Measurements from ENCODE around the gene PRKD2. TPM values are rescaled to one million over a fixed set of nuclear protein-coding genes. Genes with fewer than 3 reads are reported as not detected.

PRKD2 gene
- polyA plus RNA-seq, 3 donors = 6.5 to 46.9 (median 8.1) TPM

DNA sequence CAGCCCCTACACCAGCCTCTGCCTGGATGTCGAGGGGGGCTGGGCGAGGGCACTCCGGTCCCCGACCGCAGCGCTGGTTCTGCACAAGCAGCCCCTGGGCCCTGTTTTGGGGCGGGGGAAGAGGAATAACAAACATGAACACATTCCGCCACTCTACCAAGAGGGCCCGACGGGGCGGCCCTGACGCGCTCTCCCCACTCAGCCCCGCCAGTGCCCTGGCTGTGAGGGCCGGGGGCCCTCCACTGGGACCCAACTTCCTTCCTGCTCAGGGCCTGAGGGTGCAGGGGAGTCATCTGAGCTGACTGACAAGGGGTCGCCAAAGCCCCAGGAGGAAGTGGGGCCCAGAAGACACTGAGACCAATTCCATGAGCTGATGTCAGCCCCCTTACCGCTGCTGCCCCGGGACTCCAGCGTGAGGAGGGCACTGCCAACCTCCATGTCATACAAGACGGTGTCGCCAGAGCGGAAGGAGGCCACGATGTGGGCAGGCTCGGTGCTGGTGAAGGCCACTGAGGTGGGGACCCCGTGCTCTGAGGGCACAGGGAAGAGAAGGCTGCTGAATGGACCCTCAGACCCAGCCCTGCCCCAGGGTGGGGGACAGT, 5.6 kb upstream of the PRKD2 start:
- 25% methylated on average over 14 of the region's 25 CpGs for WGBS (ENCODE audit: insufficient coverage)
- TF ChIP-seq, protein P1, sequence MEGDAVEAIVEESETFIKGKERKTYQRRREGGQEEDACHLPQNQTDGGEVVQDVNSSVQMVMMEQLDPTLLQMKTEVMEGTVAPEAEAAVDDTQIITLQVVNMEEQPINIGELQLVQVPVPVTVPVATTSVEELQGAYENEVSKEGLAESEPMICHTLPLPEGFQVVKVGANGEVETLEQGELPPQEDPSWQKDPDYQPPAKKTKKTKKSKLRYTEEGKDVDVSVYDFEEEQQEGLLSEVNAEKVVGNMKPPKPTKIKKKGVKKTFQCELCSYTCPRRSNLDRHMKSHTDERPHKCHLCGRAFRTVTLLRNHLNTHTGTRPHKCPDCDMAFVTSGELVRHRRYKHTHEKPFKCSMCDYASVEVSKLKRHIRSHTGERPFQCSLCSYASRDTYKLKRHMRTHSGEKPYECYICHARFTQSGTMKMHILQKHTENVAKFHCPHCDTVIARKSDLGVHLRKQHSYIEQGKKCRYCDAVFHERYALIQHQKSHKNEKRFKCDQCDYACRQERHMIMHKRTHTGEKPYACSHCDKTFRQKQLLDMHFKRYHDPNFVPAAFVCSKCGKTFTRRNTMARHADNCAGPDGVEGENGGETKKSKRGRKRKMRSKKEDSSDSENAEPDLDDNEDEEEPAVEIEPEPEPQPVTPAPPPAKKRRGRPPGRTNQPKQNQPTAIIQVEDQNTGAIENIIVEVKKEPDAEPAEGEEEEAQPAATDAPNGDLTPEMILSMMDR (IDR thresholded peaks at IDR 0.05) = no peak
- peaks cover 4% of the 10 kb centered on the region for H3K79me2 ChIP-seq (ENCODE audit: insufficient read depth, low read length)
- Mint-ChIP-seq H3K4me3 (no peak overlapping the region), H3K4me1 (peaks cover 37% of the 10 kb centered on the region), H3K27ac (no peak overlapping the region), H3K27me3 (ENCODE audit: low read depth in 3 of 3) (peaks cover 2 to 4% (median 2%) of the 10 kb centered on the region in 3 donors), H3K9me3 (no peaks in the 10 kb centered on the region), H3K36me3 (peaks cover 66 to 81% of the 10 kb centered on the region in 2 donors)
- no peak overlapping the region for H2AFZ ChIP-seq (ENCODE audit: insufficient read depth, low read depth, low read length, poor library complexity, severe bottlenecking)
- no peaks in the 10 kb centered on the region for H3K27me3 ChIP-seq (ENCODE audit: control insufficient read depth in 2 of 2, insufficient read depth in 2 of 2, low read length in 2 of 2)
- H3K27ac ChIP-seq (ENCODE audit: low read depth in 1 of 2, low read length in 2 of 2) = no peak overlapping the region
- no peaks in the 10 kb centered on the region for H3K9me3 ChIP-seq (replicated peaks in 1 of 2; ENCODE audit: control insufficient read depth in 1 of 2, insufficient read depth in 1 of 2, low read length in 2 of 2)
- H3K4me3 ChIP-seq (replicated peaks in 1 of 3; ENCODE audit: low read depth in 2 of 3, low read length in 3 of 3) = no peak overlapping the region
- H4K20me1 ChIP-seq (ENCODE audit: insufficient read depth, low read length) = peaks cover 98% of the 10 kb centered on the region
- intact Hi-C loops (cut with micrococcal nuclease) = no loop called here
- no peak overlapping the region for H3K9ac ChIP-seq (ENCODE audit: insufficient read depth, low read length, poor library complexity, severe bottlenecking)
- H3K4me2 ChIP-seq (replicated peaks; ENCODE audit: extremely low read depth, low read length, poor library complexity, severe bottlenecking) = no peak overlapping the region
- peaks cover 28 to 31% of the 10 kb centered on the region in 2 donors for H3K4me1 ChIP-seq (ENCODE audit: control insufficient read depth in 1 of 2, insufficient read depth in 2 of 2, low read length in 2 of 2)
- H3K36me3 ChIP-seq (replicated peaks in 1 of 2; ENCODE audit: control insufficient read depth in 1 of 2, insufficient read depth in 2 of 2, low read length in 2 of 2) = peaks cover 78 to 80% of the 10 kb centered on the region in 2 donors
- DNase-seq = no peak

DNA sequence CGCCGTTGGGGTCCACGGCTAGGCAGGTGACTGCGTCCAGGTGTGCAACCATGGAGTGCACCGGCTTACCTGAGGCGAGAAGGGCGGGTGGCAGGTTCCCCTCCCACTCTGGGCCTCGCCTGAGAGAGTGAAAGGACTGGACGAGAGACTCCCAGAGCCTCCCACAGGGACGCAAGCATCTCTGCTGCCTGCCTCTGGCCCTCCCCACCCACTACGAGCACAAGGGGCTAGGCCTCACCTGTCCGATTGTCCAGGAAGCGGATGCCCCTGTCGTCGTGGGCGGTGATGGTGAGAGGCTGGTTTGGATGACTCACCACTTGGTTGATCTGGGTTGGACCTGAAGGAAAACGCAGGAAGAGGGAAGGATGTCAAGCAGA, 5.1 kb upstream of the PRKD2 start:
- intact Hi-C loops (cut with micrococcal nuclease) = no loop called here
- Histone ChIP-seq H4K20me1 (ENCODE audit: insufficient read depth, low read length) (peaks cover 93% of the 10 kb centered on the region), H3K27me3 (ENCODE audit: control insufficient read depth in 2 of 2, insufficient read depth in 2 of 2, low read length in 2 of 2) (no peaks in the 10 kb centered on the region), H3K4me2 (replicated peaks; ENCODE audit: extremely low read depth, low read length, poor library complexity, severe bottlenecking) (no peak overlapping the region), H3K9ac (ENCODE audit: insufficient read depth, low read length, poor library complexity, severe bottlenecking) (no peak overlapping the region), H3K4me3 (replicated peaks in 1 of 3; ENCODE audit: low read depth in 2 of 3, low read length in 3 of 3) (no peak overlapping the region), H3K36me3 (replicated peaks in 1 of 2; ENCODE audit: control insufficient read depth in 1 of 2, insufficient read depth in 2 of 2, low read length in 2 of 2) (peaks cover 73 to 74% of the 10 kb centered on the region in 2 donors), H3K79me2 (ENCODE audit: insufficient read depth, low read length) (peaks cover 4% of the 10 kb centered on the region), H3K4me1 (ENCODE audit: control insufficient read depth in 1 of 2, insufficient read depth in 2 of 2, low read length in 2 of 2) (peaks cover 31 to 35% of the 10 kb centered on the region in 2 donors), H2AFZ (ENCODE audit: insufficient read depth, low read depth, low read length, poor library complexity, severe bottlenecking) (no peak overlapping the region), H3K9me3 (replicated peaks in 1 of 2; ENCODE audit: control insufficient read depth in 1 of 2, insufficient read depth in 1 of 2, low read length in 2 of 2) (no peaks in the 10 kb centered on the region), H3K27ac (ENCODE audit: low read depth in 1 of 2, low read length in 2 of 2) (no peak overlapping the region)
- 75% methylated on average over 8 of the region's 17 CpGs for WGBS (ENCODE audit: insufficient coverage)
- TF ChIP-seq, protein P1 (IDR thresholded peaks at IDR 0.05) = no peak
- Mint-ChIP-seq H3K27ac (peak overlapping the region in 2 of 7 donors; percentile 24 to 53), H3K4me1 (peaks cover 37% of the 10 kb centered on the region), H3K27me3 (ENCODE audit: low read depth in 3 of 3) (peaks cover 2 to 4% (median 2%) of the 10 kb centered on the region in 3 donors), H3K4me3 (no peak overlapping the region), H3K9me3 (no peaks in the 10 kb centered on the region), H3K36me3 (peaks cover 61 to 76% of the 10 kb centered on the region in 2 donors)
- no peak for DNase-seq
